ENCODE data around the gene DNAH6. TPM values are rescaled to one million over a fixed set of nuclear protein-coding genes. Genes with fewer than 3 reads are reported as not detected.

Gene DNAH6
- total RNA-seq, 1 experiment from 2014 or later, result 0.32 TPM

- no peak for DNase-seq
- no peak overlapping the region for H3K4me3 Mint-ChIP-seq (ENCODE audit: unreplicated experiment)
Observed at GRCh38 chr2:84855731-84856130, 339.4 kb downstream of the DNAH6 start.

GRCh38 chr2:84856787-84857186, 340.5 kb downstream of the DNAH6 start:
- no TSS peak for BruUV-seq (replicated peaks)
- DNase-seq, result no peak
- no peak overlapping the region for H3K4me3 ChIP-seq (ENCODE audit: low read depth, low read length)
- ChIA-PET CTCF (no interaction called here), POLR2A (no interaction called here)
- H3K27me3 Mint-ChIP-seq (ENCODE audit: insufficient read depth, unreplicated experiment), result peaks cover 3% of the 10 kb centered on the region
- no peaks in the 10 kb centered on the region for H3K36me3 ChIP-seq (ENCODE audit: control insufficient read depth, insufficient read depth, low read length)
- intact Hi-C loops (cut with micrococcal nuclease; ENCODE audit: unreplicated experiment), result no loop called here
- H3K4me3 Mint-ChIP-seq (ENCODE audit: unreplicated experiment), result no peak overlapping the region
- no peaks in the 10 kb centered on the region for H3K4me1 ChIP-seq
- H3K27ac Mint-ChIP-seq (ENCODE audit: unreplicated experiment), result no peak overlapping the region
- H3K36me3 Mint-ChIP-seq (ENCODE audit: insufficient read depth, unreplicated experiment), result no peaks in the 10 kb centered on the region
- no peaks in the 10 kb centered on the region for H3K4me1 Mint-ChIP-seq (ENCODE audit: low read depth, unreplicated experiment)
- TF ChIP-seq, protein P1, sequence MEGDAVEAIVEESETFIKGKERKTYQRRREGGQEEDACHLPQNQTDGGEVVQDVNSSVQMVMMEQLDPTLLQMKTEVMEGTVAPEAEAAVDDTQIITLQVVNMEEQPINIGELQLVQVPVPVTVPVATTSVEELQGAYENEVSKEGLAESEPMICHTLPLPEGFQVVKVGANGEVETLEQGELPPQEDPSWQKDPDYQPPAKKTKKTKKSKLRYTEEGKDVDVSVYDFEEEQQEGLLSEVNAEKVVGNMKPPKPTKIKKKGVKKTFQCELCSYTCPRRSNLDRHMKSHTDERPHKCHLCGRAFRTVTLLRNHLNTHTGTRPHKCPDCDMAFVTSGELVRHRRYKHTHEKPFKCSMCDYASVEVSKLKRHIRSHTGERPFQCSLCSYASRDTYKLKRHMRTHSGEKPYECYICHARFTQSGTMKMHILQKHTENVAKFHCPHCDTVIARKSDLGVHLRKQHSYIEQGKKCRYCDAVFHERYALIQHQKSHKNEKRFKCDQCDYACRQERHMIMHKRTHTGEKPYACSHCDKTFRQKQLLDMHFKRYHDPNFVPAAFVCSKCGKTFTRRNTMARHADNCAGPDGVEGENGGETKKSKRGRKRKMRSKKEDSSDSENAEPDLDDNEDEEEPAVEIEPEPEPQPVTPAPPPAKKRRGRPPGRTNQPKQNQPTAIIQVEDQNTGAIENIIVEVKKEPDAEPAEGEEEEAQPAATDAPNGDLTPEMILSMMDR (IDR thresholded peaks at IDR 0.05; ENCODE audit: insufficient read depth in 1 of 2, low read depth in 1 of 2, low read length in 1 of 2, severe bottlenecking in 1 of 2, unreplicated experiment in 1 of 2), result no peak
- H3K27me3 ChIP-seq (replicated peaks; ENCODE audit: control insufficient read depth, insufficient read depth, low read length), result no peaks in the 10 kb centered on the region; the same call in 1 of the 2 replicates
- H3K9me3 ChIP-seq, result no peaks in the 10 kb centered on the region
- H3K9me3 Mint-ChIP-seq (ENCODE audit: unreplicated experiment), result peaks cover 15% of the 10 kb centered on the region

More at GRCh38 chr2:84855731-84856130, 339.4 kb downstream of the DNAH6 start:
- Histone ChIP-seq H3K4me3 (ENCODE audit: low read depth, low read length) (no peak overlapping the region), H3K36me3 (ENCODE audit: control insufficient read depth, insufficient read depth, low read length) (no peaks in the 10 kb centered on the region), H3K4me1 (no peaks in the 10 kb centered on the region), H3K27me3 (replicated peaks; ENCODE audit: control insufficient read depth, insufficient read depth, low read length) (no peaks in the 10 kb centered on the region), H3K9me3 (no peaks in the 10 kb centered on the region; the same call in 1 of the 2 replicates)
- Mint-ChIP-seq H3K27ac (ENCODE audit: unreplicated experiment) (no peak overlapping the region), H3K36me3 (ENCODE audit: insufficient read depth, unreplicated experiment) (no peaks in the 10 kb centered on the region), H3K9me3 (ENCODE audit: unreplicated experiment) (peaks cover 15% of the 10 kb centered on the region), H3K27me3 (ENCODE audit: insufficient read depth, unreplicated experiment) (peaks cover 3% of the 10 kb centered on the region), H3K4me1 (ENCODE audit: low read depth, unreplicated experiment) (no peaks in the 10 kb centered on the region)
- BruUV-seq (replicated peaks), result no TSS peak
- intact Hi-C loops (cut with micrococcal nuclease; ENCODE audit: unreplicated experiment), result no loop called here
- TF ChIP-seq, protein P1 (IDR thresholded peaks at IDR 0.05; ENCODE audit: insufficient read depth in 1 of 2, low read depth in 1 of 2, low read length in 1 of 2, severe bottlenecking in 1 of 2, unreplicated experiment in 1 of 2), result no peak
- CTCF ChIA-PET, result interaction anchor here (0.6 kb wide), 1 partner anchor 392 kb away, joined by 7 read pairs; no protein-coding TSS in a partner anchor
- POLR2A ChIA-PET, result no interaction called here

DNA sequence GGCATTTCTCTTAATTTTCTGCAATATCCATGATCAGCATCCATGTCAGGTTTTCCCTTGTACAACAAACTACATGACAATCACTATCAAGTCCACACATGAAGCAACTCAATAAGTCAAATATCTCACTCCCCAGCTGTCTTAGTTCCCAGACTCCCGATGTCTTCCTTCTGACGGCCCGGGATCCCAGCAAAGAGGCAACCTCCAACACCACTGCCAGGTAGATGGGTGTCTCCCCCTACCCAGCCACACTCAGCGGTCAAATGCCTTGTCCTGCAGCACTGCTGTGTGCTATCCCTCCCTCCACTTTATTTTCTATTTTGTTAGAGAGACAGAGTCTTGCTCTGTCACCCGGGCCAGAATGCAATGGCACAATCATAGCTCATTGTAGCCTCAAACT, 341.3 kb downstream of the DNAH6 start:
- BruUV-seq (replicated peaks), result no TSS peak
- peaks cover 3% of the 10 kb centered on the region for H3K27me3 Mint-ChIP-seq (ENCODE audit: insufficient read depth, unreplicated experiment)
- H3K4me1 Mint-ChIP-seq (ENCODE audit: low read depth, unreplicated experiment), result no peaks in the 10 kb centered on the region
- Histone ChIP-seq H3K4me1 (no peaks in the 10 kb centered on the region), H3K36me3 (ENCODE audit: control insufficient read depth, insufficient read depth, low read length) (no peaks in the 10 kb centered on the region), H3K4me3 (ENCODE audit: low read depth, low read length) (no peak overlapping the region), H3K9me3 (no peaks in the 10 kb centered on the region), H3K27me3 (replicated peaks; ENCODE audit: control insufficient read depth, insufficient read depth, low read length) (no peaks in the 10 kb centered on the region; the same call in 1 of the 2 replicates)
- no peak overlapping the region for H3K4me3 Mint-ChIP-seq (ENCODE audit: unreplicated experiment)
- H3K9me3 Mint-ChIP-seq (ENCODE audit: unreplicated experiment), result peaks cover 10% of the 10 kb centered on the region
- H3K27ac Mint-ChIP-seq (ENCODE audit: unreplicated experiment), result no peak overlapping the region
- POLR2A ChIA-PET, result interaction anchor here (0.5 kb wide), 1 partner anchor 73 kb away, joined by 3 read pairs; no protein-coding TSS in a partner anchor
- DNase-seq, result no peak
- CTCF ChIA-PET, result interaction anchor here (0.9 kb wide), 1 partner anchor 25 kb away, joined by 3 read pairs; no protein-coding TSS in a partner anchor
- H3K36me3 Mint-ChIP-seq (ENCODE audit: insufficient read depth, unreplicated experiment), result no peaks in the 10 kb centered on the region
- TF ChIP-seq, protein P1 (IDR thresholded peaks at IDR 0.05; ENCODE audit: insufficient read depth in 1 of 2, low read depth in 1 of 2, low read length in 1 of 2, severe bottlenecking in 1 of 2, unreplicated experiment in 1 of 2), result no peak
- intact Hi-C loops (cut with micrococcal nuclease; ENCODE audit: unreplicated experiment), result no loop called here

Measured in Caco-2 (cell line).